HepG2 (cell line): Measurements from ENCODE around the gene SCFD2. TPM values are rescaled to one million over a fixed set of nuclear protein-coding genes. Genes with fewer than 3 reads are reported as not detected.

Source experiments
- ATAC-seq: fragments of 200-7000 bp; cut with Tn5 transposase; 3 replicates; pipeline ENCODE4 v1.9.1; 2020; ENCODE audit warnings: mild to moderate bottlenecking, moderate library complexity
- BruUV-seq: library from RNA; stranded (reverse); fragments of 400-500 nt; replicated peaks from 2 replicates; lab custom pipeline; 2021; lab: Mats Ljungman, UMichigan
- CTCF ChIA-PET: fragments of 300-600 bp; formaldehyde crosslinking; extraction: SDS; loops from one replicate; lab custom pipeline; 2021; ENCODE audit warnings: low total read pairs, inconsistent platforms, low intra/inter-chr PET ratio; lab: Yijun Ruan, JAX
- POLR2A ChIA-PET: fragments of 350-600 bp; sonication (Branson Sonifier 250); formaldehyde crosslinking; loops from one replicate; lab custom pipeline; 2020; ENCODE audit warnings: antibody characterized with exemption, inconsistent platforms; lab: Yijun Ruan, JAX
- DNase-seq: peaks from one replicate; pipeline ENCODE4 v3.0.0-alpha.2; 2015; ENCODE audit warnings: low spot score
- FAIRE-seq: peaks from 3 replicates; lab custom pipeline; 2011; peaks lifted over from hg19 to GRCh38; lab: Jason Lieb, UNC
- H2AFZ ChIP-seq: one replicate; pipeline ENCODE4 v1.6.1; 2011; ENCODE audit warnings: low read length, inconsistent platforms
- H3K27ac ChIP-seq: fragments of 300-600 bp; 3 replicates; pipeline ENCODE4 v1.8.0; 2011; ENCODE audit warnings: mixed run types, mild to moderate bottlenecking, mixed read lengths, low read length, inconsistent platforms; ENCODE audit not compliant: insufficient read depth; ENCODE audit errors: extremely low read length
- H3K27me3 ChIP-seq, 2 experiments: fragments of 200-600 bp in 1 of 2; 2 replicates in 1 of 2; 3 replicates in 1 of 2; pipeline versions ENCODE4 v1.6.0 to v1.8.0; 2011; ENCODE audit warnings: low read length in 2 of 2, mild to moderate bottlenecking in 2 of 2, moderate library complexity in 2 of 2, inconsistent platforms in 1 of 2; ENCODE audit not compliant: insufficient read depth in 2 of 2, control insufficient read depth in 1 of 2
- H3K36me3 ChIP-seq, 2 experiments: fragments of 200-600 bp in 1 of 2; replicated peaks in 1 of 2; 2 replicates in 1 of 2; 3 replicates in 1 of 2; pipeline versions ENCODE4 v1.5.1 to v1.8.0; 2011; ENCODE audit warnings: low read length in 2 of 2, inconsistent platforms in 1 of 2; ENCODE audit not compliant: insufficient read depth in 2 of 2, control insufficient read depth in 1 of 2
- H3K4me1 ChIP-seq: 2 replicates; pipeline ENCODE4 v1.5.1; 2012; ENCODE audit warnings: low read length, inconsistent platforms; ENCODE audit not compliant: insufficient read depth
- H3K4me2 ChIP-seq: 2 replicates; pipeline ENCODE4 v1.6.0; 2011; ENCODE audit warnings: low read depth, low read length, inconsistent platforms
- H3K4me3 ChIP-seq, 3 experiments: fragments of 200-600 bp in 1 of 3; sonication (generic), shearing (Covaris generic) in 1 of 3; replicated peaks in 1 of 3; 2 replicates each; pipeline ENCODE4 v1.5.1; 2011 to 2016; ENCODE audit warnings: low read length in 3 of 3, inconsistent platforms in 2 of 3, low read depth in 2 of 3, mild to moderate bottlenecking in 2 of 3, control low read depth in 1 of 3, mixed read lengths in 1 of 3; ENCODE audit not compliant: insufficient read depth in 1 of 3
- H3K79me2 ChIP-seq: one replicate; pipeline ENCODE4 v1.6.1; 2011; ENCODE audit warnings: low read length, inconsistent platforms; ENCODE audit not compliant: insufficient read depth
- H3K9ac ChIP-seq: 2 replicates; pipeline ENCODE4 v1.6.0; 2011; ENCODE audit warnings: mild to moderate bottlenecking, low read depth, low read length, inconsistent platforms; ENCODE audit not compliant: insufficient read depth
- H3K9me3 ChIP-seq: 2 replicates; pipeline ENCODE4 v1.5.1; 2012; ENCODE audit warnings: mild to moderate bottlenecking, low read length
- H4K20me1 ChIP-seq: 2 replicates; pipeline ENCODE4 v1.6.0; 2011; ENCODE audit warnings: inconsistent platforms, mild to moderate bottlenecking, low read length, moderate library complexity; ENCODE audit not compliant: insufficient read depth
- BATF2 ChIP-seq: sonication (generic); formaldehyde crosslinking; IDR thresholded peaks from 2 replicates; pipeline ENCODE4 v1.8.0; 2022; ENCODE audit warnings: mild to moderate bottlenecking, missing genetic modification reagents, moderate library complexity
- CENPT ChIP-seq: sonication (generic); formaldehyde crosslinking; IDR thresholded peaks from 2 replicates; pipeline ENCODE4 v1.8.0; 2022; ENCODE audit warnings: low read depth, mild to moderate bottlenecking, moderate library complexity, missing genetic modification reagents
- GABPB1 ChIP-seq: IDR thresholded peaks from 2 replicates; pipeline ENCODE4 v1.6.1; 2016; ENCODE audit warnings: mild to moderate bottlenecking, missing genetic modification reagents, moderate library complexity, missing compliant biosample characterization
- KDM1A ChIP-seq: IDR thresholded peaks from 2 replicates; pipeline ENCODE4 v1.6.1; 2016; ENCODE audit warnings: missing compliant biosample characterization
- KDM4B ChIP-seq: sonication (generic); formaldehyde crosslinking; IDR thresholded peaks from 2 replicates; pipeline ENCODE4 v1.4.0; 2020; ENCODE audit warnings: missing genetic modification reagents
- MAFF ChIP-seq: IDR thresholded peaks from 2 replicates; pipeline ENCODE4 v1.6.1; 2011; ENCODE audit warnings: low read depth, low read length, improper control_type of control experiment
- MAFK ChIP-seq, 2 experiments: IDR thresholded peaks in 1 of 2; conservative IDR thresholded peaks in 1 of 2; 2 replicates each; pipeline ENCODE4 v1.6.1; 2011; ENCODE audit warnings: improper control_type of control experiment in 2 of 2, low read length in 2 of 2
- MEIS2 ChIP-seq: sonication (generic); formaldehyde crosslinking; IDR thresholded peaks from 2 replicates; pipeline ENCODE4 v1.9.0; 2021; ENCODE audit warnings: mild to moderate bottlenecking, missing genetic modification reagents
- NR3C1 ChIP-seq: sonication (generic); formaldehyde crosslinking; IDR thresholded peaks from 2 replicates; pipeline ENCODE4 v1.4.0; 2020; ENCODE audit warnings: missing genetic modification reagents
- PAWR ChIP-seq: sonication (generic); formaldehyde crosslinking; IDR thresholded peaks from 2 replicates; pipeline ENCODE4 v1.4.0; 2020; ENCODE audit warnings: missing genetic modification reagents, mild to moderate bottlenecking, borderline replicate concordance
- REST ChIP-seq, 2 experiments: IDR thresholded peaks; 2 replicates each; pipeline ENCODE4 v1.6.1; 2011 to 2012; ENCODE audit warnings: low read length in 2 of 2, borderline replicate concordance in 1 of 2, low read depth in 1 of 2, mild to moderate bottlenecking in 1 of 2, moderate library complexity in 1 of 2
- RFX3 ChIP-seq: IDR thresholded peaks from 2 replicates; pipeline ENCODE4 v1.6.1; 2016; ENCODE audit warnings: missing biosample characterization, missing genetic modification reagents
- WGBS: methylation state at CpG from one replicate; pipeline ENCODE4 v1.1.6; 2017; ENCODE audit warnings: low lambda C conversion rate; 5-methylcytosine and 5-hydroxymethylcytosine counted together
- in situ Hi-C: cut with HindIII; loops from 2 replicates; pipeline ENCODE4 v1.10.0; 2017; ENCODE audit warnings: low pct_unique_long_range_greater_than_20kb; ENCODE audit not compliant: extremely low pct_ligation_motif_present
- intact Hi-C: fragments of 100-400 bp; cut with micrococcal nuclease; formaldehyde crosslinking; loops from one replicate; pipeline ENCODE4 v1.10.0; 2022; ENCODE audit not compliant: unreplicated experiment
- polyA plus RNA-seq, 8 experiments: library from polyadenylated mRNA; depleted of rRNA in 3 of 8; stranded (reverse) in 7 of 8; unstranded in 1 of 8; fragments of >200 nt; fragmentation: Illumina TruSeq in 4 of 8; extraction: Trizol in 4 of 8; gene quantifications; 2 replicates each; pipeline versions ENCODE4 v1.2.1 to v1.2.3, GENCODE V29; 2011 to 2016; ENCODE audit warnings: low read depth in 4 of 8, missing spikeins in 1 of 8, mixed read lengths in 1 of 8; ENCODE audit not compliant: insufficient read depth in 1 of 8
- total RNA-seq, 5 experiments: library from RNA; depleted of rRNA; stranded (reverse); fragments of >200 nt; fragmentation: Illumina TruSeq; extraction: Trizol; gene quantifications; 2 replicates each; pipeline ENCODE4 v1.2.3, GENCODE V29; 2016; ENCODE audit warnings: low read depth in 1 of 5

Gene SCFD2
- total and polyA plus RNA-seq, 2 of the 13 experiments (the other 11 are each of a cell fraction or from before 2014, with no cell fraction given) = 4.6 to 15.6 TPM

- 85% methylated on average over 5 of the region's 5 CpGs for WGBS
- Histone ChIP-seq H3K27ac (no peak overlapping the region), H3K36me3 (no peaks in the 10 kb centered on the region), H3K4me3 (no peak overlapping the region), H3K4me1 (no peaks in the 10 kb centered on the region), H4K20me1 (no peaks in the 10 kb centered on the region), H3K9me3 (no peaks in the 10 kb centered on the region), H3K4me2 (no peak overlapping the region), H3K9ac (no peak overlapping the region), H3K79me2 (no peaks in the 10 kb centered on the region), H2AFZ (no peak overlapping the region), H3K27me3 (no peaks in the 10 kb centered on the region)
- CTCF ChIA-PET = no interaction called here
- FAIRE-seq (no peak), DNase-seq (no peak), ATAC-seq (no peak)
- intact Hi-C loops (no loop called here), in situ Hi-C loops (no loop called here)
- TF ChIP-seq RFX3 (no peak), MAFF (peak; percentile 54), MAFK (conservative IDR thresholded peaks at IDR 0.05 in 1 of 2, IDR thresholded peaks at IDR 0.05 in 1 of 2; ENCODE audit: low read length in 2 of 2) (peak; percentile 55 to 56)
- POLR2A ChIA-PET = no interaction called here
- no TSS peak for BruUV-seq
These were observed 234.8 kb downstream of the SCFD2 start for GRCh38 chr4:53130896-53131561.

GRCh38 chr4:53128706-53129357 is 237.0 kb downstream of the SCFD2 start:
- H4K20me1 ChIP-seq = no peaks in the 10 kb centered on the region
- in situ Hi-C loops = no loop called here
- no peak for TF ChIP-seq REST (IDR thresholded peaks at IDR 0.05; ENCODE audit: borderline replicate concordance in 1 of 2, low read depth in 1 of 2, low read length in 2 of 2)
- no peak for TF ChIP-seq BATF2 (CRISPR knock-in tag)
- TF ChIP-seq GABPB1 (CRISPR knock-in tag) = no peak
- no peak for TF ChIP-seq PAWR (CRISPR knock-in tag)
- no peak for TF ChIP-seq KDM1A (CRISPR knock-in tag)
- TF ChIP-seq NR3C1 (CRISPR knock-in tag) = no peak
- TF ChIP-seq CENPT (CRISPR knock-in tag) = no peak
- no peak for TF ChIP-seq MEIS2 (CRISPR knock-in tag)
- TF ChIP-seq KDM4B (CRISPR knock-in tag) = no peak
- TF ChIP-seq, all 625 proteins: peak for 0
- ChIA-PET POLR2A (no interaction called here), CTCF (no interaction called here)
- Histone ChIP-seq H3K4me2 (no peak overlapping the region), H3K36me3 (no peaks in the 10 kb centered on the region), H3K27ac (no peak overlapping the region), H3K4me1 (peaks cover 12% of the 10 kb centered on the region), H3K9ac (no peak overlapping the region), H2AFZ (no peak overlapping the region), H3K4me3 (no peak overlapping the region), H3K27me3 (no peaks in the 10 kb centered on the region), H3K79me2 (no peaks in the 10 kb centered on the region), H3K9me3 (no peaks in the 10 kb centered on the region)
- BruUV-seq = no TSS peak
- ATAC-seq (no peak), DNase-seq (no peak), FAIRE-seq (no peak)
- 83% methylated on average over 2 of the region's 2 CpGs for WGBS
- intact Hi-C loops = loop anchor here (10.0 kb wide), 1 partner anchor 156 kb away; no protein-coding TSS in a partner anchor
